Vagina (tissue), 2 donors: Measurements from ENCODE around the gene TSACC.

Experiments used
- POLR2A ChIP-seq, 2 donors: fragments of 450-650 bp; IDR thresholded peaks; one replicate each; pipeline ENCODE4 v1.6.1; 2017; ENCODE audit warnings: antibody characterized with exemption in 2 of 2, mild to moderate bottlenecking in 2 of 2, moderate library complexity in 2 of 2
- POLR2AphosphoS5 ChIP-seq, 2 donors: sonication (generic); formaldehyde crosslinking; IDR thresholded peaks; one replicate each; pipeline ENCODE4 v1.9.0; 2017; ENCODE audit warnings: antibody characterized with exemption in 2 of 2, mild to moderate bottlenecking in 2 of 2, low read depth in 1 of 2; ENCODE audit not compliant: insufficient read depth in 1 of 2
- TF ChIP-seq, protein P1 (sequence below), 3 experiments: fragments of 450-650 bp in 2 of 3; fragments of 200-600 bp in 1 of 3; sonication (generic) in 1 of 3; IDR thresholded peaks; one replicate each; pipeline ENCODE4 v1.5.1; 2017 to 2019; ENCODE audit warnings: antibody characterized with exemption in 3 of 3, mild to moderate bottlenecking in 2 of 3, moderate library complexity in 2 of 3

DNA sequence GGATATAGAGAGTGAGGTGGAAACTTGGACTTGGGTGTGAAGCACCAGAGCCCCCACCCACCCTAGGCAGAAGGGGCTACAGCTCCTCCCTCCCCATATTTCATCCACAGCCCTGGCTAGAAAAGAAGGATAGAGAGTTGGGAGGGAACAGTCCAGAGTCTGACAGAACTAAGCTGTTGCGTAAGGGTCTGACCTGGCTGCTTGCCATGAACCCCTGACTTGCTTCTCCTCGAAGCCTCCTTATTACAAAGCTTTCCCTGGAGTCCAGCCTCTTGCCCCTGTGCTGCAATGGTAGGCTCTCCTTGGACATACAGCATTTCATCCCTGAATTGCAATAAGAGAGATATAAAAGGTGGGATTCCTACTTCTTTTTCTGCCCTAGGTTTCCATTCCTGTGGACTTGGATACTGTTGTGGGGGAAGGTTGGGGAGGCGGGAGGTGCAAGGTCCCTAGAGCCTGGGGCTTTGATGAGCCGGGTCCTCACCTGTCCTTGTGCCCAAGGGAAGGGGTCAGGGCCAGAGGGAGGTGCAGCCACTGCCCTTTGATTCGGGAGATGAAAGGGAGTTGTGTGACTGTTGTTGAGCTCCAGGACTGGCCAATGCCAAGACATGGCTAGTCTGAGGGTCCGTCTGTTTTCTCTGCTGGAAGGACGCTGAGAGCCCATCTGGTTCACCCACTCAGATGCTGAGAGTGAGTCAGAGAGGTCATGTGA, 33.4 kb downstream of the TSACC start:
- TF ChIP-seq POLR2AphosphoS5 (IDR thresholded peaks at IDR 0.05; ENCODE audit: insufficient read depth in 1 of 2, low read depth in 1 of 2) (no peak), POLR2A (IDR thresholded peaks at IDR 0.05) (no peak)
- TF ChIP-seq, protein P1, sequence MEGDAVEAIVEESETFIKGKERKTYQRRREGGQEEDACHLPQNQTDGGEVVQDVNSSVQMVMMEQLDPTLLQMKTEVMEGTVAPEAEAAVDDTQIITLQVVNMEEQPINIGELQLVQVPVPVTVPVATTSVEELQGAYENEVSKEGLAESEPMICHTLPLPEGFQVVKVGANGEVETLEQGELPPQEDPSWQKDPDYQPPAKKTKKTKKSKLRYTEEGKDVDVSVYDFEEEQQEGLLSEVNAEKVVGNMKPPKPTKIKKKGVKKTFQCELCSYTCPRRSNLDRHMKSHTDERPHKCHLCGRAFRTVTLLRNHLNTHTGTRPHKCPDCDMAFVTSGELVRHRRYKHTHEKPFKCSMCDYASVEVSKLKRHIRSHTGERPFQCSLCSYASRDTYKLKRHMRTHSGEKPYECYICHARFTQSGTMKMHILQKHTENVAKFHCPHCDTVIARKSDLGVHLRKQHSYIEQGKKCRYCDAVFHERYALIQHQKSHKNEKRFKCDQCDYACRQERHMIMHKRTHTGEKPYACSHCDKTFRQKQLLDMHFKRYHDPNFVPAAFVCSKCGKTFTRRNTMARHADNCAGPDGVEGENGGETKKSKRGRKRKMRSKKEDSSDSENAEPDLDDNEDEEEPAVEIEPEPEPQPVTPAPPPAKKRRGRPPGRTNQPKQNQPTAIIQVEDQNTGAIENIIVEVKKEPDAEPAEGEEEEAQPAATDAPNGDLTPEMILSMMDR (IDR thresholded peaks at IDR 0.05) = no peak
